ENCODE measurements around the gene LPP. TPM values are rescaled to one million over a fixed set of nuclear protein-coding genes. Genes with fewer than 3 reads are reported as not detected.

Gene LPP
- total RNA-seq, 1 experiment from 2014 or later: 264 TPM

- Mint-ChIP-seq H3K4me3 (ENCODE audit: low read depth, unreplicated experiment) (no peak overlapping the region), H3K27ac (ENCODE audit: unreplicated experiment) (no peak overlapping the region), H3K4me1 (ENCODE audit: low read depth, unreplicated experiment) (peaks cover 36% of the 10 kb centered on the region), H3K9me3 (ENCODE audit: low read depth, unreplicated experiment) (no peaks in the 10 kb centered on the region), H3K36me3 (ENCODE audit: insufficient read depth, unreplicated experiment) (peaks cover 5% of the 10 kb centered on the region), H3K27me3 (ENCODE audit: unreplicated experiment) (no peaks in the 10 kb centered on the region)
- TF ChIP-seq, protein P1, sequence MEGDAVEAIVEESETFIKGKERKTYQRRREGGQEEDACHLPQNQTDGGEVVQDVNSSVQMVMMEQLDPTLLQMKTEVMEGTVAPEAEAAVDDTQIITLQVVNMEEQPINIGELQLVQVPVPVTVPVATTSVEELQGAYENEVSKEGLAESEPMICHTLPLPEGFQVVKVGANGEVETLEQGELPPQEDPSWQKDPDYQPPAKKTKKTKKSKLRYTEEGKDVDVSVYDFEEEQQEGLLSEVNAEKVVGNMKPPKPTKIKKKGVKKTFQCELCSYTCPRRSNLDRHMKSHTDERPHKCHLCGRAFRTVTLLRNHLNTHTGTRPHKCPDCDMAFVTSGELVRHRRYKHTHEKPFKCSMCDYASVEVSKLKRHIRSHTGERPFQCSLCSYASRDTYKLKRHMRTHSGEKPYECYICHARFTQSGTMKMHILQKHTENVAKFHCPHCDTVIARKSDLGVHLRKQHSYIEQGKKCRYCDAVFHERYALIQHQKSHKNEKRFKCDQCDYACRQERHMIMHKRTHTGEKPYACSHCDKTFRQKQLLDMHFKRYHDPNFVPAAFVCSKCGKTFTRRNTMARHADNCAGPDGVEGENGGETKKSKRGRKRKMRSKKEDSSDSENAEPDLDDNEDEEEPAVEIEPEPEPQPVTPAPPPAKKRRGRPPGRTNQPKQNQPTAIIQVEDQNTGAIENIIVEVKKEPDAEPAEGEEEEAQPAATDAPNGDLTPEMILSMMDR (IDR thresholded peaks at IDR 0.05; ENCODE audit: unreplicated experiment): no peak
- intact Hi-C loops (cut with micrococcal nuclease; ENCODE audit: unreplicated experiment): no loop called here
- DNase-seq: no peak
- CTCF ChIA-PET: no interaction called here
- BruUV-seq (replicated peaks): no TSS peak
Measured at GRCh38 chr3:188192034-188192433, 38.1 kb downstream of the LPP start.

DNA sequence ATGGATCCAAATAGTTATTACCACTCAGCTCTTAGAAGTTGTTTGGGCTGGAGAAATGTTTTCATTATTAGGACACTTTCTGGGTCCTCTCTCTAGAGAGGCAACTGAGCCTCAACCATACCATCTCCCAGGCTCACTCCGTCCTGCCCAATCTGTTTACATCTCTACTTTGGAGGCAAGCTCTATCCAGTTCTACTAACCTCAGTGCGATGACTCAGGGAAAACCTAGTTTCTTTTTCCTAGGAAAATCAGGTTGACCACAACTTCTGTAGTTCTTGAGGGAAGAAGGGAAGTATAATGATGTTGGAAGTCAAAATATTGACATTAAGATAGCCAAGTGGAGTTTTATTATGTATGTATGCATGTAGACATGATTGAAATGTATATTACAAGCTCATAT lies 40.4 kb downstream of the LPP start:
- Mint-ChIP-seq H3K9me3 (ENCODE audit: low read depth, unreplicated experiment) (no peaks in the 10 kb centered on the region), H3K4me1 (ENCODE audit: low read depth, unreplicated experiment) (peaks cover 38% of the 10 kb centered on the region), H3K27me3 (ENCODE audit: unreplicated experiment) (no peaks in the 10 kb centered on the region), H3K27ac (ENCODE audit: unreplicated experiment) (no peak overlapping the region), H3K4me3 (ENCODE audit: low read depth, unreplicated experiment) (no peak overlapping the region), H3K36me3 (ENCODE audit: insufficient read depth, unreplicated experiment) (peaks cover 13% of the 10 kb centered on the region)
- no peak for DNase-seq
- CTCF ChIA-PET: interaction anchor here (0.6 kb wide), 1 partner anchor 454 kb away, joined by 3 read pairs; no protein-coding TSS in a partner anchor
- BruUV-seq (replicated peaks): no TSS peak
- TF ChIP-seq, protein P1 (IDR thresholded peaks at IDR 0.05; ENCODE audit: unreplicated experiment): no peak
- intact Hi-C loops (cut with micrococcal nuclease; ENCODE audit: unreplicated experiment): no loop called here

DNA sequence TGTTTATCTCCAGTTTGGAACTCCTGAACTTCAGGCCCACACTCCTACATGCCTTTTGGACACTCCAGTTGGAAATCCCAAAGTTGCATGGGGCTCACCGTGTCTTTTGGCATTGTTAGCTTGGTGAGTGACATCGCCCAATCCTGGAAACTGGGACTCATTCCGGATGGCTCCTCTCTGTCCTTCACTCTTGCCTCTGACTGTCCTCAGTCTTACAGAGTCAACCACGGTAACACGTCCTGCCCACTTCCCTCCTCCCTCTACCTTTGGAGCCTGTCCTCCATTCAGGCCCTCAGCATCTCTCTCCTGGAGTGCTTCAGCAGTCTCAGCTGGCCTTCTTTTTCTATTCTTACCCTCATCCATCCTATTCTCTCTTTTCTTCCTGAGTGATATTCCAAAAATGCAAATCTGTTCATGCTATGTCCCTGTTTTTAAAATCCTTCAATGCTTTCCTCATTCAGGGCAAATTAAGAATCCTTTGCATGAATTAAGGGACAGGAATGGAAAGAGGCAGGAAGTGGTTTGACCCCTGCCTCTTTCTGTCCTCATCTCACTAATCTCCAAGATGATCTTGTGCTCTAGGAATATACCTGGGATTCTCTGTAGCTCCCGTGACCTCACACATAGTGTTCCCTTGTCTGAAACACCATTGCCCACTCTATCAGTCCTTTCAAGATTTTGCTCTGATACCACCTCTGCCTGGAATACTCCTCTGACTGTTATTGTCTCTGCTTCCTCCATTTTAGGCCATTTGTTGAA lies 42.5 kb downstream of the LPP start:
- Mint-ChIP-seq H3K27me3 (ENCODE audit: unreplicated experiment) (no peaks in the 10 kb centered on the region), H3K9me3 (ENCODE audit: low read depth, unreplicated experiment) (no peaks in the 10 kb centered on the region), H3K27ac (ENCODE audit: unreplicated experiment) (no peak overlapping the region), H3K36me3 (ENCODE audit: insufficient read depth, unreplicated experiment) (peaks cover 9% of the 10 kb centered on the region), H3K4me1 (ENCODE audit: low read depth, unreplicated experiment) (peaks cover 32% of the 10 kb centered on the region), H3K4me3 (ENCODE audit: low read depth, unreplicated experiment) (no peak overlapping the region)
- intact Hi-C loops (cut with micrococcal nuclease; ENCODE audit: unreplicated experiment): no loop called here
- no peak for DNase-seq
- CTCF ChIA-PET: interaction anchor here (0.7 to 0.9 kb wide), 2 partner anchors 21 to 446 kb away, joined by 3 to 4 read pairs; no protein-coding TSS in a partner anchor
- BruUV-seq (replicated peaks): no TSS peak
- TF ChIP-seq, protein P1 (IDR thresholded peaks at IDR 0.05; ENCODE audit: unreplicated experiment): no peak

GRCh38 chr3:188197388-188197847 lies 43.5 kb downstream of the LPP start:
- intact Hi-C loops (cut with micrococcal nuclease; ENCODE audit: unreplicated experiment): no loop called here
- peaks cover 9% of the 10 kb centered on the region for H3K36me3 Mint-ChIP-seq (ENCODE audit: insufficient read depth, unreplicated experiment)
- TF ChIP-seq, protein P1 (IDR thresholded peaks at IDR 0.05; ENCODE audit: unreplicated experiment): no peak
- no TSS peak for BruUV-seq (replicated peaks)
- H3K9me3 Mint-ChIP-seq (ENCODE audit: low read depth, unreplicated experiment): no peaks in the 10 kb centered on the region
- CTCF ChIA-PET: no interaction called here
- no peaks in the 10 kb centered on the region for H3K27me3 Mint-ChIP-seq (ENCODE audit: unreplicated experiment)
- peaks cover 34% of the 10 kb centered on the region for H3K4me1 Mint-ChIP-seq (ENCODE audit: low read depth, unreplicated experiment)
- H3K4me3 Mint-ChIP-seq (ENCODE audit: low read depth, unreplicated experiment): no peak overlapping the region
- no peak for DNase-seq
- no peak overlapping the region for H3K27ac Mint-ChIP-seq (ENCODE audit: unreplicated experiment)
